Measurements from ENCODE around the gene ANKRD13A. TPM values are rescaled to one million over a fixed set of nuclear protein-coding genes. Genes with fewer than 3 reads are reported as not detected.

Gene ANKRD13A
- total and polyA plus RNA-seq, 2 of the 13 experiments (the other 11 are each of a cell fraction or from before 2014, with no cell fraction given): 34.1 to 41.6 TPM

- TF ChIP-seq NR2F1 (CRISPR knock-in tag; IDR thresholded peaks at IDR 0.05) (no peak), FUBP1 (CRISPR knock-in tag; IDR thresholded peaks at IDR 0.05; ENCODE audit: borderline replicate concordance) (no peak), ZNF160 (CRISPR knock-in tag; IDR thresholded peaks at IDR 0.05) (no peak), CREB1 (IDR thresholded peaks at IDR 0.05) (peak; percentile 76), CREB1 (CRISPR knock-in tag; IDR thresholded peaks at IDR 0.05) (peak; percentile 81), ZNF446 (CRISPR knock-in tag; IDR thresholded peaks at IDR 0.05) (no peak), RORA (CRISPR knock-in tag; IDR thresholded peaks at IDR 0.05) (no peak), HIC2 (CRISPR knock-in tag; IDR thresholded peaks at IDR 0.05; ENCODE audit: low read depth) (0 out of 2 replicates have a peak, but pooled peaks have one; percentile 19), ZNF589 (CRISPR knock-in tag; conservative IDR thresholded peaks at IDR 0.05) (no peak), ZNF552 (CRISPR knock-in tag; IDR thresholded peaks at IDR 0.05; ENCODE audit: borderline replicate concordance) (no peak), NFKB2 (CRISPR knock-in tag; IDR thresholded peaks at IDR 0.05; ENCODE audit: borderline replicate concordance) (peak; percentile 81; the same call in 1 of the 2 replicates), ZNF782 (CRISPR knock-in tag; IDR thresholded peaks at IDR 0.05; ENCODE audit: borderline replicate concordance) (peak; percentile 47; the same call in 1 of the 2 replicates), PLRG1 (conservative IDR thresholded peaks at IDR 0.05) (no peak), DZIP1 (CRISPR knock-in tag; IDR thresholded peaks at IDR 0.05) (no peak), SNAPC5 (CRISPR knock-in tag; IDR thresholded peaks at IDR 0.05; ENCODE audit: borderline replicate concordance) (no peak; the same call in 1 of the 2 replicates), EZH2 (conservative IDR thresholded peaks at IDR 0.05; ENCODE audit: low read depth, low read length) (no peak), CREB3 (CRISPR knock-in tag; IDR thresholded peaks at IDR 0.05) (no peak), MYPOP (CRISPR knock-in tag; IDR thresholded peaks at IDR 0.05) (peak; percentile 86)
Measured at GRCh38 chr12:110048242-110049027, 49.2 kb downstream of the ANKRD13A start, which contains the start of gene C12orf76 (continued).

Data from HepG2 (cell line).